ENCODE data around the gene PDP2.

Gene PDP2, protein sequence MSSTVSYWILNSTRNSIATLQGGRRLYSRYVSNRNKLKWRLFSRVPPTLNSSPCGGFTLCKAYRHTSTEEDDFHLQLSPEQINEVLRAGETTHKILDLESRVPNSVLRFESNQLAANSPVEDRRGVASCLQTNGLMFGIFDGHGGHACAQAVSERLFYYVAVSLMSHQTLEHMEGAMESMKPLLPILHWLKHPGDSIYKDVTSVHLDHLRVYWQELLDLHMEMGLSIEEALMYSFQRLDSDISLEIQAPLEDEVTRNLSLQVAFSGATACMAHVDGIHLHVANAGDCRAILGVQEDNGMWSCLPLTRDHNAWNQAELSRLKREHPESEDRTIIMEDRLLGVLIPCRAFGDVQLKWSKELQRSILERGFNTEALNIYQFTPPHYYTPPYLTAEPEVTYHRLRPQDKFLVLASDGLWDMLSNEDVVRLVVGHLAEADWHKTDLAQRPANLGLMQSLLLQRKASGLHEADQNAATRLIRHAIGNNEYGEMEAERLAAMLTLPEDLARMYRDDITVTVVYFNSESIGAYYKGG

DNA sequence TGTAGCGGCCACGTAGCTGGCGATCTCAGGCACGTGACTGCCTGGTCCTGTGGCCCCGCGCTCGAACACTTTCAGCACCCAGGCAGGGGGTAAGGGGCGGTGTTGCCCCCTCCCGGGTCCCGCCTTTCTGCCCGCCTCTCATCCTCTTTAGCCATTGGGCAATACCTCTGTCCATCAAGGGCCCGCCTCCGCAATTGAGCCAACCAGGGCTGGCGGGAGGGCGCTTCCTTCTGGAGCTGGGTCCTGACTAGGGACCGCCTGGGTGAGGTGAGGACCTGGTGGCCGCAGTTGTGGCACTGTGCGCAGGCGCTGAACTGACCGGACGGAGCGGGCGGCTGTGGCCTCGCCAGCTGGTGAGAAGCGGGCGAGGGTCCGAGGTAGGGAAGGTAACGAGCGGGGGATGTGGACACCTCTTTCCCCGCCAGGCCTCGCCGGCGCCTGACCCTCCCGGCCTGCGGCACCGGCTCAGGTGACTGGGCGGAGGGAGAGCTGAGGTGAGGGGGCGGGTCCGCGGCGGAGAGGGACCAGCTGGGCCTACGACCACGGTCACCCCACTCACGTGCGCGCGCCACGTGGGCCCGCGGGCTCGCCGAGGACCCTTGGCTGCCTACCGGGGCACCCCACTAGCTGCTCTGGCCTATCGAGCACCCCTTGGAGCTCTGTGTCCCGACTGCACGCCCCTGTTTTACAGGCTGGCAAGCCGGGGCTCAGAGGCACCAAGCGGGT lies at the start of gene PDP2:
PDP2 (plus strand) TSS at position 228 of the 726 bp plus-strand sequence. CDS start 3,770 bp downstream, outside the sequence.
- peak; percentile 88 for DNase-seq (ENCODE audit: low read depth)

DNA sequence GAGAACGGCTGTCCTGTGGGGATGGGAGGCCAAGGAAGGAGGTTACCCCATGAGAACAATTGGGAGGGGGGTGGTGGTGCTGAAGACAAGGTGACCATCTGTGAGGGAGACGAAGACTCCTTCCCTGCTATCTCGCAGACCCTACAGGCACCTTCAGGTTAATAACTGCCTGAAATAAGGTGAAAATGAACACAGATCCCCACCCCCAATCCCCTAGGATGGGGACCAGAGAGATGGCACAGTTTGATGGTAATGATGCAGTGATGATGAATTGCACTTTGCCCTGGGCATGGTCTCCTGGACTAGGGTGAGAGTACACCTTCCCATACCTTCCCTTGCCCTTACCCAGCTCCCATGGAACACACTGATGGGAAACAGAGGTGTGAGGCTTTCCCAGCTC lies 48.1 kb upstream of the PDP2 start:
- DNase-seq (ENCODE audit: low read depth): no peak

DNA sequence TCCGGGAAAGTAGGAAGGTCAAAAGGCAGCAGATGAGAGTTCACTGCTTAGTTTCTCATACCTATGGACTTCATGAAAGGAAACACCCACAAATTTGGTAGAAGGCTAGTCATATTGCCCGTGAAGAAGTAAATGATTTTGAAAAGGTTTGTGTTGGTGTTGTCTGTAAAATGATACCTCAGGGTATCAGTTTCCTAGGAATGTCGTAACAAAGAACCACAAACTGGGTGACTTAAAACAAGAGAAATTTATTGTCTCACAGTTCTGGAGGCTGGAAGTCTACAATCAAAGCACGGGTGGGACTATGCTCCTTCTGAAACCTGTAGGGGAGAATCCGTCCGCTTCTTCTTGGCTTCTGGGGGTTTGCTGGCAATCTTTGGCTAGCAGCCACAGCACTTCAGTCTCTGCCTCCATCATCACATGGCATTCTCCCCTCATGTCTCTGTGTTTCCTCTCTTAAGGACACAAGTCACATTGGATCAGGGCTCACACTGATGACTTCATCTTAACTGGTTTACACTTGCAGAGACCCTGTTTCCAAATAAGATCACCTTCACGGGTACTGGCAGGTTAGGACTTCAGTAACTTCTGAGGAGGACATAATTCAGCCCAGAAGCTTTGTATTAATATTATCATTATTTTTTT lies 47.5 kb upstream of the PDP2 start:
- no peak for DNase-seq (ENCODE audit: low read depth)

DNA sequence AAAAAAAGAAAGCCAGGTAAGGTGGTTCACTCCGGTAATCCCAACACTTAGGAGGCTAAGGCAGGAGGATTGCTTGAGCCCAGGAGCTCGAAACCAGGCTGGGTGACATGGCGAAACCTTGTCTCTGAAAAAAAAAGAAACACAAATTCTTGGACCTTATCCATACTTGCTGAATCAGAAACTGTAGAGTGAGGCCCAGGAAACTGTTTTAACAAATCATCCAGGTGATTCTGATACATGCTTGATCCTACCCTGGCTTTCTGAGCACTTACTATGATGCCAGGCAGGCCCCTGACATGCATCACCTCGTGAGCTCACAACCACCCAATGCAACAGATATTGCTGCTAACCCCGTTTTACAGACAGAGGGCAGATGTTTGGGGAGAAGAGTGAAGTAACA lies 45.6 kb upstream of the PDP2 start:
- no peak for DNase-seq (ENCODE audit: low read depth)

DNA sequence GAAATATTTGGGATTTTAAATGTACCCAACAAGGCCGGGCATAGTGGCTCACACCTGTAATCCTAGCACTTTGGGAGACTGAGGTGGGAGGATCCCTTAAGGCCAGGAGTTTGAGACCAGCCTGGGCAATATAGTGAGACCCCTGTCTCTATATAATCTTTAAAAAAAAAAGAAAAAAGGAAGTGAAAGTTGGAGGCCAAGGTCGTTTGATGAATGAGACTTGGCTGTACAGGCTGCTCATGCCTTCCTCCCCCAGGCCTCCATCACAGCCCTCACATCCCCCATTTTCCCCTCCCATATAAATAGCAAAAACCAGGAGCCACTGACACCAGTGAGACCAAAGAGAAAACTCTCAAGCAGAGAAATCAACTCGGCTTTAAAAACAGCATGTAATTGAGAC lies 39.4 kb upstream of the PDP2 start:
- no peak for DNase-seq (ENCODE audit: low read depth)

DNA sequence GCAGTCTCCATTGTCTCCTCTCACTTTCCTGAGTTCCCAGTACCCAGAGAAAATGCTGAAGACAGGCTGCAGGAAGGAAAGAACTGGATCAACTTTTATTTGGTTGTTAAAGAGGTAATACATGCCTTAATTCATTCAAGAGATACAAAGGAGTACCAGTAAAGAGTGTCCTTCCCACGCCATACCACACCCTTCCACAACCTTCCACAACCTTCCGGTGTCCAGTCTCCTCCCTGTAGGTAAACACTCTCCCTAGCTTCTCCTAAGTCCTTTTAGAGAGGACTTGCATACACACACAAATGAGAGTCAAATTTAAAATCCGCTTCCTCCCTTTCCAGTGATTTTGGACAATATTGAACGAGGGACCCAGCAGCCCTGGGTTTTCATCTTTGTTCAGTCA lies 38.9 kb upstream of the PDP2 start:
- no peak for DNase-seq (ENCODE audit: low read depth)

DNA sequence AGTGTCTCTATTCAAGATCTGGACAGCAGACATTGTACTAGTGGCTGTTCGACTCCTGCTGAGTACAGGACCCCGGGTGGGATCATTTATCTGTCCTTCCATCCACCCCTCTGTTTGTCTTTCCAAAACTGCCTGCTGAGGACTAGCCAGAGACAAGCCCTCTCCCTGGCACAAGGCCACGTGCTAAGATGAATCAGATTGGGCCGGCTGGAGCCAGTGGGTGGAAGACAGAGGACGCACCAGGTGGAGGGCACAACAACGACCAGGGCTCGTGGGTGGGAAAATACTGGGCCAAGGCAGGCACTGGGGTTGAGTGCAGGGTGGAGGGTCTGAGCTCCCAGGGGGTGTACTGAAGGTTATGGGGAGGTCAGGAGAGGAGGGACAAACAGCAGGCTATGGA lies 37.5 kb upstream of the PDP2 start:
- no peak for DNase-seq (ENCODE audit: low read depth)

DNA sequence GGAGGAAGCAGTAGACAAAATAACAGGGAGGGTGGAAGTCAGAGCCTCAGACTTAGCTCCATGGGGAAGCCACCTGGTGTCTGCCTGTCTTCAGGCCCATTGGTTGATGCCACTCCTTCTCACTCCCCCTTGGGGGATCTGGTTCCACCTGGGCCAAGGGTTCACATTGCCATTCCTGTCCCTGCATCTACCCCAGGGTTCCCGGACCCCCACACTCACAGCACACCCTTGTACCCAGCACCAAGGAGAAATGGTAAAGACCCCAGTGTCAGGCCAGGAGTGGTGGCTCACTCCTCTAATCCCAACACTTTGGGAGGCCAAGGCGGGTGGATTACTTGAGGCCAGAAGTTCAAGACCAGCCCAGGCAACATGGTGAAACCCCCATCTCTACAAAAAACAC lies 37.1 kb upstream of the PDP2 start:
- no peak for DNase-seq (ENCODE audit: low read depth)

DNA sequence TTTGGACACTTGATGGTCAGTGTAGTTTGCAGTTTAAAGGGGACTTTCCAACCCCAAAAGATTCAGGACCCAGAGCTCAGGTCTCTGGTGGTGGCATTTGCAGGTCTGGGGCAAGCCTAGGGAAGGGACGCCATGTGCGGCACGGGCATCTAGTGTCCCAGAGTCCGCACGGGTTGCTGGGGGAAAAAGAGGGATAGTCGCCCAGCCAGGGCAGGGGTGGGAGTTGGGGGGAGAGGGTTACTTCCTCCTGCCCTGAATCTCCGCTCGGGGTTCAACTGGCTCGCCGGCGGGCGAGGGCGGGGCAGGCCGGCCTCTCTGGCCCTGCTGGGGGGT lies 36.3 kb upstream of the PDP2 start:
- no peak for DNase-seq (ENCODE audit: low read depth)

DNA sequence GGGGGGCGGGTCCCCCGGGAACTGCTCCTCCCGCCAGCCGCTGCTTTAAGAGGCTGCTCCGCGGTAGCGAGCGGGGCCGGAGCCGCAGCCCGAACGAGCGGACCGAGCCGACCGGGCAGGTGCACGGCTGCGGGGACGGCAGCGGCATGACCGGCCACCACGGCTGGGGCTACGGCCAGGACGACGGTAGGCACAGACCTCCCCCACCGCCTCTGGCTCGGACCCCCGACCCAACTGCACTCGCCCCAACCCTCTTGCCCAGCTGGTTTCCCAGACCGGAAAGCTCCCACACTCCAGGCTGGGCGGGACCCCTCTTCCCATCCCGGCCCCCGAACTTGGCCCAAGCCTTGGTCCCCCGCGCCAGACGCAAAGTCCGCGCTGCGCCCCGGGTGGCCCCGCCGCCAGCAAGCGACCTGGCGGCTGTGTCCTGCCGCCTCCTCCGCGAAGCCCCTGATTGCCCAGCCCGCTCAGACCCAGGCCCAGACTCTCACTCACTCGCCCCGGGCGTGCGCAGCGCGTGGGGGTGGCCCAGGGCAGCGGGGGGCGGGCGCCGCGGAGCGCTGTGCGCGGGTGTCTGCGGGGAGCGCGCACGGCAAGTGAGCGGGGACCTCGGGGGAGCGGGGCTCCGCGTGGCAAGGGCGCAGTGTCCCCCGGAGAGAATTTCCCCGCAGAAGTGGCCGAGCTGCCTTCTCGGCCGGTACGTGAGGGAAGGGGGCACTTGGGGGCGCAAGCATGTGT lies 35.8 kb upstream of the PDP2 start, which contains the start of gene CA7:
CA7 (plus strand) TSS at position 73 of the 738 bp plus-strand sequence; CDS start at position 147, 74 bp downstream.
- no peak for DNase-seq (ENCODE audit: low read depth)

DNA sequence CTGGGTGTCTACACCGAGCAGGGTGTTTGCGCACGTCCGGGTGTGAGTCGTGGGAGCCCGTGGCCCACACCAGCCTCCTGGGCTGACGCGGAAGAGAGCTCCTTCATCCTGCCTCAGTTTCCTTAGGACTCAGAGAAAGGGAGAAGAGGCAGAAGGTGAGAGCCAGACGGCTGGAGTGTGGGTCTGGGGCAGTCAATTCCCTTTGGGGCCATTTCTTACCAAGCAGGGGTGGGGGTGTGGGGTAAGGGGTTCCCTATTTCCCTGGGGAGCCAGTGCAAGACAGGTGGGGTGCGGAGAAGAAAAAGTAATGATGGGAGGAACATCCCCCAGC lies 35.3 kb upstream of the PDP2 start:
- DNase-seq (ENCODE audit: low read depth): no peak

DNA sequence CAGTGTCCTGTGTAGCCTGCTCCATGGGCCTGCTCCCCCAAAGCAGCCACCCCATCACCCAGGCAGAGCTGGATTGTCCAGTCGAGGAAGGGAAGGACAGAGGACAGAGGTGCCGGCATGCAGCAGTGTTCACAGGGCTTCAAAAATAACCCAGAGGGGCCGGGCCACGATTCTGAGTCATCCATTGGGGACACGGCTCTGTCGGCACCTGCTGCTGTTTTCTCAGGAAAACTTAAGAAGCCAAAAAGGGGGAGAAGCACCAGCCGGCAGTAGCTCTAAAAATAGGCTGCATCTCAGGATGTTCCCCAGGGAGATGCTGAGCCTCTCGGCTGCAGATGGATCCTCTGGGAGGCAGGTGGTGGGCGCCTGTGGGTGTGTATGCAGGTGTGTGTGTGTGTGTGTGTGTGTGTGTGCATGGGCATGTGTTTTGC lies 34.5 kb upstream of the PDP2 start:
- no peak for DNase-seq (ENCODE audit: low read depth)

DNA sequence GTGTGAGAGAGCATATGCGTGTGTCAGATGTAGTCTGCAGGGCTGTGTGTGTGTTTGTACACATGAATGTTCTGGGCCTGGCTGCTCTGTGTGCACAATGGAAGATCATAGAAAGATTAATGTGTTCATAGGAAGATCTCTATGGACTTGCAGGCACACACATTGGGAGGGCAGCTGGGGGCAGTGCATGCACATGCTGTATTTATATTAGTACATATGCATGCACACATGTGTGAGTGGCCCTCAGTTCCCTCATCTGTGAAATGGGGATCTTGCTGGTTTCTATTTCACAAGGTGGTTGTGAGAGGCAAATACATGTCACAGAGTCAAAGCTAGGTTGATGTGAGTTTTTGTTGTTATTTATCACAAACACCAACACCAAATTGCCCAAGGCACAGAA lies 34.0 kb upstream of the PDP2 start:
- DNase-seq (ENCODE audit: low read depth): no peak

DNA sequence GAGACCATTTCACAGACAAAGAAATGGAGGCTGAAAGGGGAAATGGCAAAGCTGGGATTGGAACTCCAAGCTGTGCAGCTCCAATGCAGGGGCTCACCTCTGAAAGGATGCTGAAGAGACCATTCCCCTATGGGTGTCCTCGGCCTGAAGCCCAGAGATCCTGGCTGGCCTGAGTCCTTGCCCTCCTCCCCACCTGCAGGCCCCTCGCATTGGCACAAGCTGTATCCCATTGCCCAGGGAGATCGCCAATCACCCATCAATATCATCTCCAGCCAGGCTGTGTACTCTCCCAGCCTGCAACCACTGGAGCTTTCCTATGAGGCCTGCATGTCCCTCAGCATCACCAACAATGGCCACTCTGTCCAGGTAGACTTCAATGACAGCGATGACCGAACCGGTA lies 33.5 kb upstream of the PDP2 start:
- no peak for DNase-seq (ENCODE audit: low read depth)

DNA sequence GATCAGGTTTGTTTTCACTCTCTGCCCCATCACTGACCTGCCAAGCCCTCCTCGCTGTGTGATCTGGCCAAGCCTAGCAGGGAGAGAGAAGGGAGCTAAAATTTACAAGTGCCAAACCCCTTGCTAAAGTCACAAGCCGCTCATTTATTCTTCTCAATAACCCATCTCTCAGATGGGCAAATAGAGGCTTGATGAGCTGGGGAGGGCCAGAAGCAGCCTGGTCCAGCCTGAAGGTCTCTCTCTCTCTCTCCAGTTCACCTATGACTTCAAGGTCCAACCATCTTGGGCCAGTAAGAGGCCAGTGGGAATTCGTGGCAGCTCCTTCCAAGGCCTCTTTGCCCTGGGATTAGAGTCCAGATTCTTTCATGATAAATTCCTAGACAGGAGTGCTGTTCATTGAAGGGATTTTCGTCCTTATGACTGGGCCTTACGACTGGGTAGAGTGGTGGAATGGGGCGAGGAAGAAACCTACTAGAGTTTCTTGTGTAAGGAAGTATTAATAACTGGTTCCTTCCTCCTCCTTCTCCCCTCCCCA lies 32.7 kb upstream of the PDP2 start:
- no peak for DNase-seq (ENCODE audit: low read depth)

DNA sequence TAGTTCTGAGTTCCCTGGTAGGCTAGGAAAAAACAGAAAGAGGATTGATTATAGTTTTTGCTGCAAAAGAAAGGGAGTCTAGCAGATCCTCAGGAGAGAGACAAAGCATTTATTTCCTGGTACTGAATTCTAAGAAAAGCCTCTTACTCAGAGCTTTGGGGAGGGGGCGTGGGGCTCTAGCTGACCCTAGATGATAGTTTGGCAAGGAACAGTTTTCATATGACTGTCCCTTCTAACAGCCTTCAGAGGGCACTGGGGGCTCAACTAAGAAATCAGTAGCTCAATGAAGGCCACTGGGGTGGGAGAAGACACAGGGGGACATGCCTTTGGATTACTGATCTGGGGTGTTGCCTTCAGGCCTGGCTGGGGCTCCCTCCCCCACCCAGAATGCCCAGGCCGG lies 32.1 kb upstream of the PDP2 start:
- no peak for DNase-seq (ENCODE audit: low read depth)

DNA sequence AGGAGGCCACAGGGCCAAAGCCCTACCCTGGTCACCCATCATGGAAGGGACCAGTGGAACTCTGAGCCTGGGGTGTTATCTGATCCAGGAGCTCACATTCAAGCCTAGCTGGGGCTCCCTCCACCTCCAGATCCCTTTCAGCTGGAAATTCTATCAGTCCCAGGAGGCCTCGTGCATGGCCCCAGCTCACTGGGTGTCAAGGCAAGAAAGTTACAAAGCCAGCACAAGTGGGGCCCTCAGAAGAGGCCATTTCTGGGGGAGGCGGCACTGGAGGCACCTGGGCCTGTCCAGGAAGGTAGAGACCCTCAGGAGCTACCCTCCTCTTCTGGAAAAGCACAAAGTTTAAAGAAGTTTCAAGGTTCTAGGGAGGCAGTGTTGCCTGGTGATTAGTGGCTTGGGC lies 31.3 kb upstream of the PDP2 start:
- DNase-seq (ENCODE audit: low read depth): no peak

DNA sequence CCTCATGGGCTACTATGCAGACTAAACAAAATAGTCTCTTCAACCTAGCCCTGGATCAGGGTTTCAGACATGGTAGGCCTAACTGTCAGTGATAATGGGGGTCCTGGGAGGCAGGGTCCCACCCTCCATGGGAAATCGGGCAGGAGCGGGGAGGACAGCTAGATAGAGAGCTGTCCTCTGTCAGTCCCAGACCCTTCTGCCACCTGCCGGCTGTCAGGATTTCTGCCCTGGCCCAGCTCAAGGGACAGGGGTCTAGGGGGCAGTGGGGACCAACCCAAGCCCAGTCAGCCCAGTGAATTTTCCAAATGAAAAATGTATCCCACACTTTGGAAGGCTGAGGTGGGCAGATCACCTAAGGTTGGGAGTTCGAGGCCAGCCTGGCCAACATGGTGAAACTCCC lies 30.8 kb upstream of the PDP2 start:
- DNase-seq (ENCODE audit: low read depth): no peak

DNA sequence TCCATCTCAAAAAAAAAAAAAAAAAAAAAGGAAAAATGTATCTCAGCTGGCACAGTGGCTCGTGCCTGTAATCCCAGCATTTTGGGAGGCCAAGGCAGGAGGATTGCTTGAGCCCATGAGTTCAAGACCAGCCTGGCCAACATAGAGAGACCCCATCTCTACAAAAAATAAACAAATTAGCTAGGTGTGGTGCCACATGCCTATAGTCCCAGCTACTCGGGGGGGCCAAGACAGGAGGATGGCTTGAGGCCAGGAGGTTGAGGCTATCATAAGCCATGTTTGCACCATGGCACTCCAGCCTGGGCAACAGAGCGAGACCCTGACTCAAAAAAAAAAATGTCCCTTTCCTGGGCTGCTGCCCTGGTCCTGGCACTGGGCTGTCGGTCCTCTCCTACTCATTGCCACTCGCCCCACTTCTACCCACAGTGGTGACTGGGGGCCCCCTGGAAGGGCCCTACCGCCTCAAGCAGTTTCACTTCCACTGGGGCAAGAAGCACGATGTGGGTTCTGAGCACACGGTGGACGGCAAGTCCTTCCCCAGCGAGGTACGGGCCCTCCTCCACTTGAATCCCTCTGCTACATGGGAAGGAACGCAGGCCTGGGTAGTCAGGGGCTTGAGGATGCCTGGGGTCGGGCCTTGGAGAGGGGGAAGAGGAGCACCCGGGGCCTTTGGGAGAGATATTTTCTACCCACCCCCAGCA lies 30.1 kb upstream of the PDP2 start:
- no peak for DNase-seq (ENCODE audit: low read depth)

DNA sequence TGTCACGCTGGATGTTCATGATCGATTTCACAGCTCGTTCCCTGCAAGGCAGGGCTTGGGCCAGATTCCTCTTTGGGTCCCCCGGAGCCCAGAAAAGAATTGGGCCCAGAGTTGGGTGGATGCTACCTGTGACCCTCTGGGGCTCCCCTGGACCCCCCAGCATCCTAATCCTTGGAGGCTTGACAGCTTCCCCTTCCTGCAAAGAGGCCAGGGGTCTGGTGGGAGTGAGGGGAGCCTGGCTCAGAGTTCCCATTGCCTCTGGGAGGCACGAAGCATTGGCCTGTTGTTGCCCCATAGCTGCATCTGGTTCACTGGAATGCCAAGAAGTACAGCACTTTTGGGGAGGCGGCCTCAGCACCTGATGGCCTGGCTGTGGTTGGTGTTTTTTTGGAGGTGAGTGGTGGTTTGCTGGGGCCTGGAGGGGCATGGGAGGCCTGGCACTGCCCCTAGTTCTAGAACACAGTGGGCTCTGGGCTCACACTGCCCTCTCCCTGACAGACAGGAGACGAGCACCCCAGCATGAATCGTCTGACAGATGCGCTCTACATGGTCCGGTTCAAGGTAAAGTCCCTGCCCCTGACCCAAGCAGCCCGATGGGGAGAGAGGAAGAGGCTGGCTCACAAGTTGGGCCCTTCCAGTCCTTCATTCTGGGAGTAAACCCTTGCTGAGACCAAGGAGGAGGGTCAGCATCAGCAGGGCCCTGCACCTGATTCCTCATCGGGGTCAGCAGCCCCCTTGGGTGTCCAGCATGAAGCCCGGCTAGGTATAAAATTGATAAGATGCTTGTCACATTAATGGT lies 28.9 kb upstream of the PDP2 start:
- no peak for DNase-seq (ENCODE audit: low read depth)
